BJ (cell line): Measurements from ENCODE around the gene CLASP1. TPM values are rescaled to one million over a fixed set of nuclear protein-coding genes. Genes with fewer than 3 reads are reported as not detected.

Source experiments
- CTCF ChIA-PET: fragments of 350-600 bp; formaldehyde crosslinking; extraction: SDS; loops from one replicate; lab custom pipeline; 2021; ENCODE audit warnings: antibody characterized with exemption, inconsistent platforms; lab: Yijun Ruan, JAX
- POLR2A ChIA-PET: fragments of 300-600 bp; sonication (Branson Sonifier 250); formaldehyde crosslinking; extraction: SDS; loops from one replicate; lab custom pipeline; 2021; ENCODE audit warnings: antibody characterized with exemption; lab: Charles Lee
- DNase-seq: peaks from one replicate; pipeline ENCODE4 v3.0.0-alpha.2; 2011; ENCODE audit warnings: low read depth
- H3K27me3 ChIP-seq: 2 replicates; pipeline ENCODE4 v1.6.0; 2011; ENCODE audit warnings: low read length; ENCODE audit not compliant: control insufficient read depth, insufficient read depth
- H3K36me3 ChIP-seq: 2 replicates; pipeline ENCODE4 v1.5.1; 2011; ENCODE audit warnings: low read length; ENCODE audit not compliant: control insufficient read depth, insufficient read depth
- H3K4me3 ChIP-seq: 2 replicates; pipeline ENCODE4 v1.5.1; 2011; ENCODE audit warnings: low read depth, mild to moderate bottlenecking, control low read depth, low read length
- CTCF ChIP-seq: IDR thresholded peaks from 2 replicates; pipeline ENCODE4 v1.5.1; 2011; ENCODE audit warnings: low read depth, mild to moderate bottlenecking, control low read depth, inconsistent platforms, low read length, moderate library complexity; ENCODE audit not compliant: insufficient read depth
- polyA plus RNA-seq: library from polyadenylated mRNA; depleted of rRNA; stranded (reverse); fragments of >200 nt; gene quantifications from 2 replicates; pipeline ENCODE4 v1.2.3, GENCODE V29; 2011

CLASP1 gene
- polyA plus RNA-seq, 1 experiment: 7.1 TPM

- no peak overlapping the region for H3K4me3 ChIP-seq
- TF ChIP-seq CTCF: no peak
- ChIA-PET CTCF (interaction anchor here (1.5 kb wide), 1 partner anchor 9 kb away, joined by 3 read pairs; no protein-coding TSS in a partner anchor), POLR2A (no interaction called here)
- H3K36me3 ChIP-seq: no peaks in the 10 kb centered on the region; the same call in 1 of the 2 replicates
- no peaks in the 10 kb centered on the region for H3K27me3 ChIP-seq
- no peak for DNase-seq
Measured at GRCh38 chr2:121626777-121627524, 22.3 kb downstream of the CLASP1 start.

- H3K27me3 ChIP-seq: no peaks in the 10 kb centered on the region
- no peaks in the 10 kb centered on the region; the same call in 1 of the 2 replicates for H3K36me3 ChIP-seq
- CTCF ChIA-PET: interaction anchor here (0.6 to 1.5 kb wide), 2 partner anchors 8 to 122 kb away, joined by 3 read pairs; no protein-coding TSS in a partner anchor
- no peak overlapping the region for H3K4me3 ChIP-seq
- POLR2A ChIA-PET: no interaction called here
- no peak for TF ChIP-seq CTCF
- no peak for DNase-seq
Measured at GRCh38 chr2:121625953-121626352, 23.3 kb downstream of the CLASP1 start.

GRCh38 chr2:121617042-121617599 lies 32.1 kb downstream of the CLASP1 start:
- DNase-seq: no peak
- POLR2A ChIA-PET: no interaction called here

GRCh38 chr2:121613774-121614173 lies 35.5 kb downstream of the CLASP1 start:
- CTCF ChIA-PET: interaction anchor here (1.0 to 2.1 kb wide), 2 partner anchors 10 to 11 kb away, joined by 3 to 7 read pairs; no protein-coding TSS in a partner anchor
- POLR2A ChIA-PET: no interaction called here
- no peaks in the 10 kb centered on the region for H3K36me3 ChIP-seq
- no peaks in the 10 kb centered on the region for H3K27me3 ChIP-seq
- no peak for TF ChIP-seq CTCF
- H3K4me3 ChIP-seq: no peak overlapping the region
- no peak for DNase-seq

More at GRCh38 chr2:121617042-121617599, 32.1 kb downstream of the CLASP1 start:
- no peak overlapping the region for H3K4me3 ChIP-seq
- CTCF ChIA-PET: interaction anchor here (1.1 to 1.4 kb wide), 3 partner anchors 9 to 13 kb away, joined by 3 to 4 read pairs (median 3); no protein-coding TSS in a partner anchor
- H3K36me3 ChIP-seq: no peaks in the 10 kb centered on the region
- H3K27me3 ChIP-seq: no peaks in the 10 kb centered on the region
- TF ChIP-seq CTCF: no peak

GRCh38 chr2:121613152-121613551 lies 36.1 kb downstream of the CLASP1 start:
- no peak for DNase-seq
- no peaks in the 10 kb centered on the region for H3K27me3 ChIP-seq
- H3K36me3 ChIP-seq: no peaks in the 10 kb centered on the region
- ChIA-PET POLR2A (interaction anchor here (0.6 kb wide), 1 partner anchor 88 kb away, joined by 6 read pairs; no protein-coding TSS in a partner anchor), CTCF (interaction anchor here (1.0 kb wide), 1 partner anchor 11 kb away, joined by 3 read pairs; no protein-coding TSS in a partner anchor)
- H3K4me3 ChIP-seq: no peak overlapping the region
- no peak for TF ChIP-seq CTCF
